Endothelial cell of umbilical vein (primary cell): ENCODE measurements around the gene DNHD1. TPM values are rescaled to one million over a fixed set of nuclear protein-coding genes. Genes with fewer than 3 reads are reported as not detected.

Source experiments
- BruUV-seq: library from RNA; stranded (reverse); fragments of 400-500 nt; replicated peaks from 2 replicates; lab custom pipeline; 2021; lab: Mats Ljungman, UMichigan
- CTCF ChIA-PET: fragments of 300-600, 350-600 bp; sonication (Branson Sonifier 250); formaldehyde crosslinking; loops from one replicate; lab custom pipeline; 2021; ENCODE audit warnings: antibody characterized with exemption, inconsistent platforms; lab: Charles Lee
- POLR2A ChIA-PET: fragments of 300-600, 350-600 bp; sonication (Branson Sonifier 250); formaldehyde crosslinking; loops from one replicate; lab custom pipeline; 2021; ENCODE audit warnings: antibody characterized with exemption, inconsistent platforms; lab: Charles Lee
- DNase-seq: peaks from one replicate; pipeline ENCODE4 v3.0.0-alpha.2; 2011; ENCODE audit warnings: low read depth, low spot score
- FAIRE-seq: peaks from 2 replicates; lab custom pipeline; 2011; peaks lifted over from hg19 to GRCh38; lab: Jason Lieb, UNC
- H2AFZ ChIP-seq: 2 replicates; pipeline ENCODE4 v1.6.0; 2012; ENCODE audit warnings: low read depth, low read length, control low read depth, inconsistent platforms
- H3K27ac ChIP-seq: 2 replicates; pipeline ENCODE4 v1.5.1; 2011; ENCODE audit warnings: low read depth, mild to moderate bottlenecking, control low read depth, low read length, moderate library complexity; ENCODE audit not compliant: insufficient read depth
- H3K27me3 ChIP-seq, 2 experiments: 2 replicates each; pipeline versions ENCODE4 v1.6.0 to v1.6.1; 2011; ENCODE audit warnings: low read length in 2 of 2, mixed read lengths in 1 of 2; ENCODE audit not compliant: control insufficient read depth in 2 of 2, insufficient read depth in 2 of 2
- H3K36me3 ChIP-seq, 2 experiments: 2 replicates in 1 of 2; 3 replicates in 1 of 2; pipeline ENCODE4 v1.5.1; 2011; ENCODE audit warnings: low read length in 2 of 2, mild to moderate bottlenecking in 1 of 2, moderate library complexity in 1 of 2; ENCODE audit not compliant: control insufficient read depth in 2 of 2, insufficient read depth in 2 of 2; ENCODE audit errors: extremely low read depth in 1 of 2
- H3K4me1 ChIP-seq: 3 replicates; pipeline ENCODE4 v1.5.1; 2011; ENCODE audit warnings: mild to moderate bottlenecking, low read length; ENCODE audit not compliant: control insufficient read depth, insufficient read depth; ENCODE audit errors: extremely low read depth
- H3K4me2 ChIP-seq: 2 replicates; pipeline ENCODE4 v1.6.1; 2011; ENCODE audit warnings: low read length, control low read depth, mixed read lengths; ENCODE audit not compliant: insufficient read depth
- H3K4me3 ChIP-seq, 3 experiments: fragments of 200-600 bp in 1 of 3; sonication (generic), shearing (Covaris generic) in 1 of 3; replicated peaks in 1 of 3; 2 replicates each; pipeline ENCODE4 v1.5.1; 2011 to 2016; ENCODE audit warnings: control low read depth in 3 of 3, low read length in 3 of 3, mild to moderate bottlenecking in 2 of 3, inconsistent platforms in 1 of 3, low read depth in 1 of 3, moderate library complexity in 1 of 3; ENCODE audit not compliant: insufficient read depth in 1 of 3
- H3K79me2 ChIP-seq: 2 replicates; pipeline ENCODE4 v1.6.0; 2012; ENCODE audit warnings: low read length, inconsistent platforms; ENCODE audit not compliant: control insufficient read depth, insufficient read depth
- H3K9ac ChIP-seq: replicated peaks from 2 replicates; pipeline ENCODE3; 2011; ENCODE audit warnings: low read length, control low read depth; ENCODE audit not compliant: insufficient read depth; ENCODE audit errors: extremely low read depth
- H3K9me1 ChIP-seq: replicated peaks from 3 replicates; pipeline ENCODE4 v1.6.0; 2011; ENCODE audit warnings: mild to moderate bottlenecking, low read length; ENCODE audit not compliant: control insufficient read depth, insufficient read depth; ENCODE audit errors: extremely low read depth
- H3K9me3 ChIP-seq: replicated peaks from 2 replicates; pipeline ENCODE4 v1.5.1; 2012; ENCODE audit warnings: low read length, inconsistent platforms; ENCODE audit not compliant: control insufficient read depth, insufficient read depth
- H4K20me1 ChIP-seq: replicated peaks from 2 replicates; pipeline ENCODE3; 2011; ENCODE audit warnings: mild to moderate bottlenecking, low read length; ENCODE audit not compliant: control insufficient read depth, insufficient read depth; ENCODE audit errors: extremely low read depth
- FOS ChIP-seq: IDR thresholded peaks from 2 replicates; pipeline ENCODE4 v1.6.1; 2011; ENCODE audit warnings: mild to moderate bottlenecking, low read length, moderate library complexity, borderline replicate concordance; ENCODE audit not compliant: insufficient read depth
- GATA2 ChIP-seq: IDR thresholded peaks from 2 replicates; pipeline ENCODE4 v1.7.0; 2011; ENCODE audit warnings: low read depth, mild to moderate bottlenecking, moderate library complexity, mixed read lengths, low read length; ENCODE audit not compliant: insufficient read length, insufficient read depth
- JUN ChIP-seq: IDR thresholded peaks from 2 replicates; pipeline ENCODE4 v1.6.1; 2011; ENCODE audit warnings: borderline replicate concordance, low read depth; ENCODE audit not compliant: insufficient read length, insufficient read depth
- MYC ChIP-seq: IDR thresholded peaks from one replicate; pipeline ENCODE4 v1.6.1; 2011; ENCODE audit warnings: mild to moderate bottlenecking, low read depth, low read length
- POLR2A ChIP-seq: IDR thresholded peaks from 2 replicates; pipeline ENCODE4 v1.6.1; 2012; ENCODE audit warnings: low read depth, mild to moderate bottlenecking, control low read depth, low read length
- POLR2AphosphoS5 ChIP-seq: IDR thresholded peaks from 2 replicates; pipeline ENCODE4 v1.6.1; 2012; ENCODE audit warnings: low read depth, mild to moderate bottlenecking, control low read depth, low read length, moderate library complexity; ENCODE audit not compliant: insufficient read depth
- dilution Hi-C: fragments of 300-500 bp; cut with MboI; formaldehyde crosslinking; loops from one replicate; pipeline ENCODE4 v1.15.0; 2019; ENCODE audit warnings: low sequenced_read_pairs; ENCODE audit not compliant: extremely low pct_ligation_motif_present
- intact Hi-C: fragments of 100-400 bp; cut with micrococcal nuclease; formaldehyde crosslinking; loops from one replicate; pipeline ENCODE4 v1.10.0; 2022
- polyA plus RNA-seq, 4 experiments: library from polyadenylated mRNA; depleted of rRNA in 3 of 4; stranded (reverse) in 3 of 4; unstranded in 1 of 4; fragments of >200 nt; gene quantifications; 2 replicates each; pipeline versions ENCODE4 v1.2.1 to v1.2.3, GENCODE V29; 2011 to 2012; ENCODE audit warnings: missing spikeins in 1 of 4
- total RNA-seq: library from RNA; stranded (reverse); gene quantifications from 2 replicates; pipeline ENCODE4 v1.2.3, GENCODE V29; 2021
- TF ChIP-seq, protein P1 (sequence below): IDR thresholded peaks from 2 replicates; pipeline ENCODE4 v1.6.1; 2011; ENCODE audit not compliant: insufficient read depth, insufficient read length
- TF ChIP-seq, protein P2 (sequence below), 2 donors: IDR thresholded peaks; 1 replicate in 1 of 2; 2 replicates in 1 of 2; pipeline ENCODE4 v1.5.1; 2011; ENCODE audit warnings: low read length in 2 of 2, mild to moderate bottlenecking in 2 of 2, moderate library complexity in 2 of 2, control low read depth in 1 of 2, inconsistent platforms in 1 of 2, low read depth in 1 of 2; ENCODE audit not compliant: insufficient read depth in 1 of 2; ENCODE audit errors: extremely low read depth in 1 of 2

Gene DNHD1
- total and polyA plus RNA-seq, 2 donors (not counting 3 experiments of a cell fraction or from before 2014, with no cell fraction given), result 3.7 to 8.6 TPM

DNA sequence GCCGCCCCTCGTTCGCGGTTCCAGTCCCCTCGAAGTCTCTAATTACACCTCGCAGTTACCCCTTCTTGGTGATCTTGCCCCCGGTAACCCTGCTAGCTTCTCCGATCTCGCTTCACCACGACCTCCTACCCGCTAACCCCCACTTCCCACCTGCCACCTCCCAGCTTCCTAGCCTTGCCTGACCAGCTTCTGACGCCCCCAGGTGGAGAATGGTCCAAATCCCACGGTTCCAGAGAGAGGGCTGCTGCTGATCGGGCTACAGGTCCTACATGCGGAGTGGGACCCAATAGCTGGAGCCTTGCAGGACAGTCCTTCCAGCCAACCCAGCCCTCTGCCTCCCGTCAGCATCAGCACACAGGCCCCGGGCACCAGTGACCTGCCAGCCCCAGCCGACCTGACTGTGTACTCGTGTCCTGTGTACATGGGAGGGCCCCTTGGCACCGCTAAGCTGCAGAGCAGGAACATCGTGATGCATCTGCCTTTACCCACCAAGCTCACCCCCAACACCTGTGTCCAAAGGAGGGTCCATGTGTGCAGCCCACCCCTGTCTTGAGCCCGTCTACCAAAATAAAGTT lies 74.4 kb downstream of the DNHD1 start:
- no peak overlapping the region for H2AFZ ChIP-seq
- H3K27me3 ChIP-seq, result no peaks in the 10 kb centered on the region
- H3K4me3 ChIP-seq, result no peak overlapping the region
- H3K9me1 ChIP-seq, result no peaks in the 10 kb centered on the region
- no peaks in the 10 kb centered on the region for H4K20me1 ChIP-seq
- H3K9me3 ChIP-seq, result no peaks in the 10 kb centered on the region
- no peak overlapping the region for H3K9ac ChIP-seq
- no peak overlapping the region for H3K27ac ChIP-seq
- peaks cover 18% of the 10 kb centered on the region for H3K4me1 ChIP-seq
- intact Hi-C loops (no loop called here), dilution Hi-C loops (no loop called here)
- DNase-seq (no peak), FAIRE-seq (no peak)
- H3K36me3 ChIP-seq, result no peaks in the 10 kb centered on the region
- TF ChIP-seq JUN (no peak), MYC (no peak), POLR2AphosphoS5 (no peak), FOS (no peak), POLR2A (no peak), GATA2 (no peak)
- TF ChIP-seq, protein P1, sequence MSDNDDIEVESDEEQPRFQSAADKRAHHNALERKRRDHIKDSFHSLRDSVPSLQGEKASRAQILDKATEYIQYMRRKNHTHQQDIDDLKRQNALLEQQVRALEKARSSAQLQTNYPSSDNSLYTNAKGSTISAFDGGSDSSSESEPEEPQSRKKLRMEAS, result no peak
- TF ChIP-seq, protein P2, sequence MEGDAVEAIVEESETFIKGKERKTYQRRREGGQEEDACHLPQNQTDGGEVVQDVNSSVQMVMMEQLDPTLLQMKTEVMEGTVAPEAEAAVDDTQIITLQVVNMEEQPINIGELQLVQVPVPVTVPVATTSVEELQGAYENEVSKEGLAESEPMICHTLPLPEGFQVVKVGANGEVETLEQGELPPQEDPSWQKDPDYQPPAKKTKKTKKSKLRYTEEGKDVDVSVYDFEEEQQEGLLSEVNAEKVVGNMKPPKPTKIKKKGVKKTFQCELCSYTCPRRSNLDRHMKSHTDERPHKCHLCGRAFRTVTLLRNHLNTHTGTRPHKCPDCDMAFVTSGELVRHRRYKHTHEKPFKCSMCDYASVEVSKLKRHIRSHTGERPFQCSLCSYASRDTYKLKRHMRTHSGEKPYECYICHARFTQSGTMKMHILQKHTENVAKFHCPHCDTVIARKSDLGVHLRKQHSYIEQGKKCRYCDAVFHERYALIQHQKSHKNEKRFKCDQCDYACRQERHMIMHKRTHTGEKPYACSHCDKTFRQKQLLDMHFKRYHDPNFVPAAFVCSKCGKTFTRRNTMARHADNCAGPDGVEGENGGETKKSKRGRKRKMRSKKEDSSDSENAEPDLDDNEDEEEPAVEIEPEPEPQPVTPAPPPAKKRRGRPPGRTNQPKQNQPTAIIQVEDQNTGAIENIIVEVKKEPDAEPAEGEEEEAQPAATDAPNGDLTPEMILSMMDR (IDR thresholded peaks at IDR 0.05; ENCODE audit: extremely low read depth in 1 of 2, insufficient read depth in 1 of 2, low read depth in 1 of 2, low read length in 2 of 2), result no peak
- no TSS peak for BruUV-seq
- POLR2A ChIA-PET, result no interaction called here
- no peak overlapping the region for H3K4me2 ChIP-seq
- CTCF ChIA-PET, result interaction anchor here (0.9 to 1.4 kb wide), 2 partner anchors 10 to 40 kb away, joined by 3 to 5 read pairs; no protein-coding TSS in a partner anchor
- H3K79me2 ChIP-seq, result no peaks in the 10 kb centered on the region
